HepG2 (cell line): ENCODE results near the gene TRIM67. TPM values are rescaled to one million over a fixed set of nuclear protein-coding genes. Genes with fewer than 3 reads are reported as not detected.

Source experiments
- ATAC-seq: fragments of 200-7000 bp; cut with Tn5 transposase; 3 replicates; pipeline ENCODE4 v1.9.1; 2020; ENCODE audit warnings: mild to moderate bottlenecking, moderate library complexity
- BruUV-seq: library from RNA; stranded (reverse); fragments of 400-500 nt; replicated peaks from 2 replicates; lab custom pipeline; 2021; lab: Mats Ljungman, UMichigan
- CTCF ChIA-PET: fragments of 300-600 bp; formaldehyde crosslinking; extraction: SDS; loops from one replicate; lab custom pipeline; 2021; ENCODE audit warnings: low total read pairs, inconsistent platforms, low intra/inter-chr PET ratio; lab: Yijun Ruan, JAX
- POLR2A ChIA-PET: fragments of 350-600 bp; sonication (Branson Sonifier 250); formaldehyde crosslinking; loops from one replicate; lab custom pipeline; 2020; ENCODE audit warnings: antibody characterized with exemption, inconsistent platforms; lab: Yijun Ruan, JAX
- DNase-seq: peaks from one replicate; pipeline ENCODE4 v3.0.0-alpha.2; 2015; ENCODE audit warnings: low spot score
- FAIRE-seq: peaks from 3 replicates; lab custom pipeline; 2011; peaks lifted over from hg19 to GRCh38; lab: Jason Lieb, UNC
- H2AFZ ChIP-seq: one replicate; pipeline ENCODE4 v1.6.1; 2011; ENCODE audit warnings: low read length, inconsistent platforms
- H3K27ac ChIP-seq: fragments of 300-600 bp; 3 replicates; pipeline ENCODE4 v1.8.0; 2011; ENCODE audit warnings: mixed run types, mild to moderate bottlenecking, mixed read lengths, low read length, inconsistent platforms; ENCODE audit not compliant: insufficient read depth; ENCODE audit errors: extremely low read length
- H3K27me3 ChIP-seq, 2 experiments: fragments of 200-600 bp in 1 of 2; 2 replicates in 1 of 2; 3 replicates in 1 of 2; pipeline versions ENCODE4 v1.6.0 to v1.8.0; 2011; ENCODE audit warnings: low read length in 2 of 2, mild to moderate bottlenecking in 2 of 2, moderate library complexity in 2 of 2, inconsistent platforms in 1 of 2; ENCODE audit not compliant: insufficient read depth in 2 of 2, control insufficient read depth in 1 of 2
- H3K36me3 ChIP-seq, 2 experiments: fragments of 200-600 bp in 1 of 2; replicated peaks in 1 of 2; 2 replicates in 1 of 2; 3 replicates in 1 of 2; pipeline versions ENCODE4 v1.5.1 to v1.8.0; 2011; ENCODE audit warnings: low read length in 2 of 2, inconsistent platforms in 1 of 2; ENCODE audit not compliant: insufficient read depth in 2 of 2, control insufficient read depth in 1 of 2
- H3K4me1 ChIP-seq: 2 replicates; pipeline ENCODE4 v1.5.1; 2012; ENCODE audit warnings: low read length, inconsistent platforms; ENCODE audit not compliant: insufficient read depth
- H3K4me2 ChIP-seq: 2 replicates; pipeline ENCODE4 v1.6.0; 2011; ENCODE audit warnings: low read depth, low read length, inconsistent platforms
- H3K4me3 ChIP-seq, 3 experiments: fragments of 200-600 bp in 1 of 3; sonication (generic), shearing (Covaris generic) in 1 of 3; replicated peaks in 1 of 3; 2 replicates each; pipeline ENCODE4 v1.5.1; 2011 to 2016; ENCODE audit warnings: low read length in 3 of 3, inconsistent platforms in 2 of 3, low read depth in 2 of 3, mild to moderate bottlenecking in 2 of 3, control low read depth in 1 of 3, mixed read lengths in 1 of 3; ENCODE audit not compliant: insufficient read depth in 1 of 3
- H3K79me2 ChIP-seq: one replicate; pipeline ENCODE4 v1.6.1; 2011; ENCODE audit warnings: low read length, inconsistent platforms; ENCODE audit not compliant: insufficient read depth
- H3K9ac ChIP-seq: 2 replicates; pipeline ENCODE4 v1.6.0; 2011; ENCODE audit warnings: mild to moderate bottlenecking, low read depth, low read length, inconsistent platforms; ENCODE audit not compliant: insufficient read depth
- H3K9me3 ChIP-seq: 2 replicates; pipeline ENCODE4 v1.5.1; 2012; ENCODE audit warnings: mild to moderate bottlenecking, low read length
- H4K20me1 ChIP-seq: 2 replicates; pipeline ENCODE4 v1.6.0; 2011; ENCODE audit warnings: inconsistent platforms, mild to moderate bottlenecking, low read length, moderate library complexity; ENCODE audit not compliant: insufficient read depth
- CHD4 ChIP-seq: fragments of 200-600 bp; sonication (generic); IDR thresholded peaks from 2 replicates; pipeline ENCODE4 v1.7.0; 2017; ENCODE audit warnings: mild to moderate bottlenecking, low read length, borderline replicate concordance
- MED1 ChIP-seq: sonication (generic); formaldehyde crosslinking; IDR thresholded peaks from 2 replicates; pipeline ENCODE4 v1.4.0; 2020; ENCODE audit warnings: missing genetic modification reagents
- MIER2 ChIP-seq: IDR thresholded peaks from 2 replicates; pipeline ENCODE4 v1.6.1; 2016; ENCODE audit warnings: missing biosample characterization, missing genetic modification reagents
- MTA3 ChIP-seq: sonication (generic); formaldehyde crosslinking; IDR thresholded peaks from 2 replicates; pipeline ENCODE4 v1.4.0; 2020; ENCODE audit warnings: missing genetic modification reagents
- SP5 ChIP-seq: IDR thresholded peaks from 2 replicates; pipeline ENCODE4 v1.6.1; 2016; ENCODE audit warnings: low read depth, borderline replicate concordance
- STAG1 ChIP-seq: sonication (generic); formaldehyde crosslinking; IDR thresholded peaks from 2 replicates; pipeline ENCODE4 v1.4.0; 2020; ENCODE audit warnings: missing genetic modification reagents
- ZC3H13 ChIP-seq: sonication (generic); formaldehyde crosslinking; IDR thresholded peaks from 2 replicates; pipeline ENCODE4 v1.8.1; 2023; ENCODE audit warnings: mild to moderate bottlenecking, missing genetic modification reagents, moderate library complexity
- ZNF44 ChIP-seq: sonication (generic); formaldehyde crosslinking; IDR thresholded peaks from 2 replicates; pipeline ENCODE4 v1.5.1; 2020; ENCODE audit warnings: mild to moderate bottlenecking, missing genetic modification reagents
- ZNF709 ChIP-seq: sonication (generic); formaldehyde crosslinking; IDR thresholded peaks from 2 replicates; pipeline ENCODE4 v1.5.0; 2020; ENCODE audit warnings: mild to moderate bottlenecking, missing genetic modification reagents
- WGBS: methylation state at CpG from one replicate; pipeline ENCODE4 v1.1.6; 2017; ENCODE audit warnings: low lambda C conversion rate; 5-methylcytosine and 5-hydroxymethylcytosine counted together
- in situ Hi-C: cut with HindIII; loops from 2 replicates; pipeline ENCODE4 v1.10.0; 2017; ENCODE audit warnings: low pct_unique_long_range_greater_than_20kb; ENCODE audit not compliant: extremely low pct_ligation_motif_present
- intact Hi-C: fragments of 100-400 bp; cut with micrococcal nuclease; formaldehyde crosslinking; loops from one replicate; pipeline ENCODE4 v1.10.0; 2022; ENCODE audit not compliant: unreplicated experiment
- polyA plus RNA-seq, 8 experiments: library from polyadenylated mRNA; depleted of rRNA in 3 of 8; stranded (reverse) in 7 of 8; unstranded in 1 of 8; fragments of >200 nt; fragmentation: Illumina TruSeq in 4 of 8; extraction: Trizol in 4 of 8; gene quantifications; 2 replicates each; pipeline versions ENCODE4 v1.2.1 to v1.2.3, GENCODE V29; 2011 to 2016; ENCODE audit warnings: low read depth in 4 of 8, missing spikeins in 1 of 8, mixed read lengths in 1 of 8; ENCODE audit not compliant: insufficient read depth in 1 of 8
- total RNA-seq, 5 experiments: library from RNA; depleted of rRNA; stranded (reverse); fragments of >200 nt; fragmentation: Illumina TruSeq; extraction: Trizol; gene quantifications; 2 replicates each; pipeline ENCODE4 v1.2.3, GENCODE V29; 2016; ENCODE audit warnings: low read depth in 1 of 5
- TF ChIP-seq, protein P1 (sequence below): fragments of 450-650 bp; IDR thresholded peaks from 2 replicates; pipeline ENCODE4 v1.6.1; 2016

TRIM67 gene
- total and polyA plus RNA-seq, 2 of the 13 experiments (the other 11 are each of a cell fraction or from before 2014, with no cell fraction given): not detected

DNA sequence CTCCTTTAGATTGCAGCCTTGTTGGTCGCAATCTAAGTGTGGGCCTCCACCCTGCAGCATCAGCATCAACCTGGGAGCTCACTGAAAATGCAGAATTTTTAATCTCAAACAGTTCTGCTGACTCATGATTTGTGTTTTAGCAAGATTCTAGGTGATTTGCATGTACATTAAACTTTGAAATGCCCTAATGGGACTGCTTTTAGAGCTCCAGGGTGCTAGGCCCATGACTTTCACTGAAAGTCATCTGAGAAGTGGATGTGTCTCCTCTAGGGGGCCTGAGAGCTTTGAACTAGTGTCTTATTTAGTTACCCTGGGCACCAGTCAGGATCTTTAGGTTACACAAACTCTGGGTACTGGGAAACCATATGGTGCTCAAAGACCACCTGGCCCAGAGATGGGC, 9.0 kb downstream of the TRIM67 start (continued):
- TF ChIP-seq STAG1 (CRISPR knock-in tag) (peak; percentile 41), MIER2 (CRISPR knock-in tag) (0 out of 2 replicates have a peak, but pooled peaks have one; percentile 34), ZNF709 (CRISPR knock-in tag) (no peak)

DNA sequence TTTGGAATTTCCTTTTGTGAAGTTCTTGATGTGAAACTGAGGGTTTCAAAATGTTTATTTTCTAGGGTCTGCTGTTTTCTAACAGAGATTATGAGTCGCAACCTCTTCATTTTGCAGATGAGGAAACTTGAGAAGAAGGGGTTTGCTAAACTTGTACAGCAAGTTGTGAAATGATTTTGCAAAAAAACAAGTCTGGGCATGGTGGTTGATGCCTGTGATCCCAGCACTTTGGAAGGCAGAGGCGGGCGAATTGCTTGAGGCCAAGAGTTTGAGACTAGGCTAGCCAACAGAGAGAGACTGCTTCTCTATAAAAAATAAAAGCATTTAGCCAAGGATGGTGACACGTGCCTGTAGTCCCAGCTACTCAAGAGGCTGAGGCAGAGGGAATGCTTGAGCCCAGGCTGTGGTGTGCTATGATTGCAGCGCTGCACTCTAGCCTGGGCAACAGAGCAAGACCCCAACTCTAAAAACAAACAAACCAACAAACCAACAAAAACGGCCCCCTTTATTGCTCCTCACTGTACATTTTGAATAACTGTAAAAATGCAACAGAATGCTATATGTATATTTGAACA, 9.9 kb downstream of the TRIM67 start:
- FAIRE-seq (no peak), ATAC-seq (no peak), DNase-seq (no peak)
- H3K4me2 ChIP-seq: no peak overlapping the region
- H3K9me3 ChIP-seq: no peaks in the 10 kb centered on the region
- H3K9ac ChIP-seq: no peak overlapping the region
- H3K36me3 ChIP-seq: no peaks in the 10 kb centered on the region
- intact Hi-C loops (loop anchor here (2.0 kb wide), 1 partner anchor 39 kb away; no protein-coding TSS in a partner anchor), in situ Hi-C loops (no loop called here)
- no peaks in the 10 kb centered on the region for H4K20me1 ChIP-seq
- POLR2A ChIA-PET: no interaction called here
- H3K4me3 ChIP-seq: no peak overlapping the region
- H2AFZ ChIP-seq: no peak overlapping the region
- BruUV-seq: no TSS peak
- H3K27me3 ChIP-seq: peaks cover 0 to 8% of the 10 kb centered on the region in 2 experiments; a peak in 2 of 5 replicates
- H3K27ac ChIP-seq: no peak overlapping the region
- H3K4me1 ChIP-seq: no peaks in the 10 kb centered on the region
- TF ChIP-seq SP5 (no peak), MTA3 (CRISPR knock-in tag) (no peak), ZC3H13 (CRISPR knock-in tag) (no peak), ZNF44 (no peak), MED1 (CRISPR knock-in tag) (no peak), CHD4 (no peak)
- TF ChIP-seq, protein P1, sequence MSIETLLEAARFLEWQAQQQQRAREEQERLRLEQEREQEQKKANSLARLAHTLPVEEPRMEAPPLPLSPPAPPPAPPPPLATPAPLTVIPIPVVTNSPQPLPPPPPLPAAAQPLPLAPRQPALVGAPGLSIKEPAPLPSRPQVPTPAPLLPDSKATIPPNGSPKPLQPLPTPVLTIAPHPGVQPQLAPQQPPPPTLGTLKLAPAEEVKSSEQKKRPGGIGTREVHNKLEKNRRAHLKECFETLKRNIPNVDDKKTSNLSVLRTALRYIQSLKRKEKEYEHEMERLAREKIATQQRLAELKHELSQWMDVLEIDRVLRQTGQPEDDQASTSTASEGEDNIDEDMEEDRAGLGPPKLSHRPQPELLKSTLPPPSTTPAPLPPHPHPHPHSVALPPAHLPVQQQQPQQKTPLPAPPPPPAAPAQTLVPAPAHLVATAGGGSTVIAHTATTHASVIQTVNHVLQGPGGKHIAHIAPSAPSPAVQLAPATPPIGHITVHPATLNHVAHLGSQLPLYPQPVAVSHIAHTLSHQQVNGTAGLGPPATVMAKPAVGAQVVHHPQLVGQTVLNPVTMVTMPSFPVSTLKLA: no peak
- no peaks in the 10 kb centered on the region for H3K79me2 ChIP-seq
- WGBS: 30% methylated on average over 6 of the region's 6 CpGs
- CTCF ChIA-PET: no interaction called here
